ENCODE measurements around the gene EHD3.

- TF ChIP-seq RARB (CRISPR knock-in tag; IDR thresholded peaks at IDR 0.05) (no peak), CREB5 (CRISPR knock-in tag; IDR thresholded peaks at IDR 0.05; ENCODE audit: low read depth) (no peak), ZFP30 (CRISPR knock-in tag; IDR thresholded peaks at IDR 0.05) (no peak), TCF4 (CRISPR knock-in tag; IDR thresholded peaks at IDR 0.05; ENCODE audit: borderline replicate concordance) (no peak), PATZ1 (CRISPR knock-in tag; IDR thresholded peaks at IDR 0.05; ENCODE audit: borderline replicate concordance) (no peak), SNAI2 (CRISPR knock-in tag; IDR thresholded peaks at IDR 0.05) (no peak)
Observed at GRCh38 chr2:31200972-31201371, 33.0 kb upstream of the EHD3 start.

All from SK-N-SH treated with all-trans-retinoic acid at 6 μM for 48 hours (cell line).